K562 (cell line): ENCODE data around the gene CSKMT. TPM values are rescaled to one million over a fixed set of nuclear protein-coding genes. Genes with fewer than 3 reads are reported as not detected.

Source experiments
- ARID2 ChIP-seq: fragments of 450-650 bp; IDR thresholded peaks from 2 replicates; pipeline ENCODE4 v1.6.1; 2017; ENCODE audit warnings: antibody characterized with exemption, mild to moderate bottlenecking
- ARID4B ChIP-seq: sonication (generic); formaldehyde crosslinking; IDR thresholded peaks from 2 replicates; pipeline ENCODE4 v1.8.0; 2022; ENCODE audit warnings: mild to moderate bottlenecking, missing genetic modification reagents
- CHD1 ChIP-seq: fragments of 200-600 bp; sonication (generic); IDR thresholded peaks from one replicate; pipeline ENCODE4 v1.6.1; 2012; ENCODE audit warnings: mild to moderate bottlenecking, moderate library complexity, low read length, inconsistent platforms
- DLX4 ChIP-seq: fragments of 250-450 bp; sonication (Bioruptor Pico); IDR thresholded peaks from 2 replicates; pipeline ENCODE4 v1.6.1; 2021; ENCODE audit warnings: mild to moderate bottlenecking
- ELF1 ChIP-seq: fragments of 200-800 bp; sonication (Bioruptor generic); IDR thresholded peaks from 2 replicates; pipeline ENCODE4 v1.6.1; 2016; ENCODE audit warnings: missing genetic modification characterization, missing compliant biosample characterization
- LEF1 ChIP-seq: fragments of 450-650 bp; IDR thresholded peaks from 2 replicates; pipeline ENCODE4 v1.6.1; 2016; ENCODE audit warnings: mild to moderate bottlenecking
- MAFK ChIP-seq: IDR thresholded peaks from 2 replicates; pipeline ENCODE4 v1.6.1; 2011; ENCODE audit warnings: low read length, improper control_type of control experiment
- MXI1 ChIP-seq: IDR thresholded peaks from 2 replicates; pipeline ENCODE4 v1.6.1; 2011; ENCODE audit warnings: low read depth, mild to moderate bottlenecking, improper control_type of control experiment, low read length
- RNF2 ChIP-seq: sonication (generic); IDR thresholded peaks from 2 replicates; pipeline ENCODE4 v1.6.1; 2016
- SMARCC2 ChIP-seq: fragments of 450-650 bp; IDR thresholded peaks from 2 replicates; pipeline ENCODE4 v1.6.1; 2017; ENCODE audit warnings: antibody characterized with exemption, moderate library complexity, mild to moderate bottlenecking, low read depth
- XRCC3 ChIP-seq: fragments of 450-650 bp; IDR thresholded peaks from 2 replicates; pipeline ENCODE4 v1.6.1; 2017; ENCODE audit warnings: mild to moderate bottlenecking, moderate library complexity
- ZBTB26 ChIP-seq: fragments of 450-650 bp; formaldehyde crosslinking; IDR thresholded peaks from 2 replicates; pipeline ENCODE4 v1.4.0; 2022; ENCODE audit warnings: missing genetic modification characterization
- ZNF174 ChIP-seq: fragments of 250-450 bp; sonication (Bioruptor Pico); IDR thresholded peaks from 2 replicates; pipeline ENCODE4 v1.4.0; 2020; ENCODE audit warnings: mild to moderate bottlenecking
- ZNF766 ChIP-seq: fragments of 200-800 bp; sonication (Bioruptor generic); conservative IDR thresholded peaks from 2 replicates; pipeline ENCODE4 v1.6.1; 2016; ENCODE audit warnings: missing genetic modification characterization, missing compliant biosample characterization
- polyA plus RNA-seq, 8 experiments: library from polyadenylated mRNA; depleted of rRNA in 4 of 8; stranded (reverse) in 5 of 8; unstranded in 3 of 8; fragments of >200 nt; fragmentation: Nextera tagmentation in 2 of 8; fragmentation: Illumina TruSeq in 1 of 8; extraction: Ambion mirVana in 2 of 8; extraction: Trizol in 1 of 8; gene quantifications; 2 replicates each; pipeline versions ENCODE4 v1.2.1 to v1.2.3, GENCODE V29; 2011 to 2014; ENCODE audit warnings: inconsistent platforms in 1 of 8, missing spikeins in 1 of 8
- total RNA-seq, 7 experiments: library from RNA; depleted of rRNA in 6 of 7; stranded (reverse); fragments of >200 nt in 6 of 7; fragmentation: Illumina TruSeq in 2 of 7; extraction: Trizol in 2 of 7; gene quantifications; 2 replicates each; pipeline versions ENCODE4 v1.2.1 to v1.2.3, GENCODE V29; 2011 to 2021; ENCODE audit warnings: low replicate concordance in 1 of 7
- TF ChIP-seq, protein P1 (sequence below), 2 experiments: fragments of 200-800 bp in 1 of 2; sonication (Bioruptor generic) in 1 of 2; sonication (generic) in 1 of 2; formaldehyde crosslinking in 1 of 2; IDR thresholded peaks in 1 of 2; conservative IDR thresholded peaks in 1 of 2; 2 replicates each; pipeline versions ENCODE4 v1.5.0 to v1.6.1; 2016 to 2020; ENCODE audit warnings: missing compliant biosample characterization in 1 of 2, missing genetic modification characterization in 1 of 2, missing genetic modification reagents in 1 of 2
- TF ChIP-seq, protein P2 (sequence below): fragments of 250-450 bp; sonication (Bioruptor Pico); IDR thresholded peaks from 2 replicates; pipeline ENCODE4 v1.9.0; 2021; ENCODE audit warnings: mild to moderate bottlenecking
- TF ChIP-seq, protein P3 (sequence below): fragments of 450-650 bp; IDR thresholded peaks from 2 replicates; pipeline ENCODE4 v1.6.1; 2017; ENCODE audit warnings: mild to moderate bottlenecking, moderate library complexity

Gene CSKMT
- total and polyA plus RNA-seq, 9 of the 15 experiments (the other 6 are each of a cell fraction or from before 2014, with no cell fraction given), result 10.3 to 108 (median 27.2) TPM

DNA sequence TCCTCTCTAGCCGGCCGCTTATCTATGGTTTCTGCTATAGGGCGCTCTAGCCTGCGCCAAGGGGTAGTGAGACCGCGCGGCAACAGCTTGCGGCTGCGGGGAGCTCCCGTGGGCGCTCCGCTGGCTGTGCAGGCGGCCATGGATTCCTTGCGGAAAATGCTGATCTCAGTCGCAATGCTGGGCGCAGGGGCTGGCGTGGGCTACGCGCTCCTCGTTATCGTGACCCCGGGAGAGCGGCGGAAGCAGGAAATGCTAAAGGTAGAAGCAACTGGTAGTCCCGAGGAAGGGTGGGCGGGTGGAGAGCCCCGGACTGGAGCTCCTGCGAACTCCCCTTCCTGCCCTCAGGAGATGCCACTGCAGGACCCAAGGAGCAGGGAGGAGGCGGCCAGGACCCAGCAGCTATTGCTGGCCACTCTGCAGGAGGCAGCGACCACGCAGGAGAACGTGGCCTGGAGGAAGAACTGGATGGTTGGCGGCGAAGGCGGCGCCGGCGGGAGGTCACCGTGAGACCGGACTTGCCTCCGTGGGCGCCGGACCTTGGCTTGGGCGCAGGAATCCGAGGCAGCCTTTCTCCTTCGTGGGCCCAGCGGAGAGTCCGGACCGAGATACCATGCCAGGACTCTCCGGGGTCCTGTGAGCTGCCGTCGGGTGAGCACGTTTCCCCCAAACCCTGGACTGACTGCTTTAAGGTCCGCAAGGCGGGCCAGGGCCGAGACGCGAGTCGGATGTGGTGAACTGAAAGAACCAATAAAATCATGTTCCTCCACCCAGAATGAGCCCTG lies 6.7 kb downstream of the CSKMT start, which contains the start of the genes LBHD1 and UQCC3 (continued):
- TF ChIP-seq DLX4, result no peak
- TF ChIP-seq, protein P1, sequence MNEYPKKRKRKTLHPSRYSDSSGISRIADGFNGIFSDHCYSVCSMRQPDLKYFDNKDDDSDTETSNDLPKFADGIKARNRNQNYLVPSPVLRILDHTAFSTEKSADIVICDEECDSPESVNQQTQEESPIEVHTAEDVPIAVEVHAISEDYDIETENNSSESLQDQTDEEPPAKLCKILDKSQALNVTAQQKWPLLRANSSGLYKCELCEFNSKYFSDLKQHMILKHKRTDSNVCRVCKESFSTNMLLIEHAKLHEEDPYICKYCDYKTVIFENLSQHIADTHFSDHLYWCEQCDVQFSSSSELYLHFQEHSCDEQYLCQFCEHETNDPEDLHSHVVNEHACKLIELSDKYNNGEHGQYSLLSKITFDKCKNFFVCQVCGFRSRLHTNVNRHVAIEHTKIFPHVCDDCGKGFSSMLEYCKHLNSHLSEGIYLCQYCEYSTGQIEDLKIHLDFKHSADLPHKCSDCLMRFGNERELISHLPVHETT (CRISPR knock-in tag; conservative IDR thresholded peaks at IDR 0.05 in 1 of 2, IDR thresholded peaks at IDR 0.05 in 1 of 2), result 0 out of 4 replicates have a peak, but pooled peaks of 1 of the 2 experiments have one; percentile 62
- peak; percentile 92 for TF ChIP-seq CHD1
- TF ChIP-seq MAFK, result no peak
- TF ChIP-seq RNF2, result 0 out of 2 replicates have a peak, but pooled peaks have one; percentile 45
- TF ChIP-seq ELF1 (tag), result peak; percentile 88
- TF ChIP-seq ARID4B (CRISPR knock-in tag), result peak; percentile 92
- TF ChIP-seq, protein P2, sequence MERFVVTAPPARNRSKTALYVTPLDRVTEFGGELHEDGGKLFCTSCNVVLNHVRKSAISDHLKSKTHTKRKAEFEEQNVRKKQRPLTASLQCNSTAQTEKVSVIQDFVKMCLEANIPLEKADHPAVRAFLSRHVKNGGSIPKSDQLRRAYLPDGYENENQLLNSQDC, result 0 out of 2 replicates have a peak, but pooled peaks have one; percentile 13
- no peak for TF ChIP-seq SMARCC2
- TF ChIP-seq XRCC3, result no peak
- TF ChIP-seq ZNF174 (CRISPR knock-in tag), result no peak
- 0 out of 2 replicates have a peak, but pooled peaks have one; percentile 3 for TF ChIP-seq ZBTB26 (CRISPR knock-in tag)
- no peak; the same call in 1 of the 2 replicates for TF ChIP-seq ZNF766
- TF ChIP-seq, protein P3, sequence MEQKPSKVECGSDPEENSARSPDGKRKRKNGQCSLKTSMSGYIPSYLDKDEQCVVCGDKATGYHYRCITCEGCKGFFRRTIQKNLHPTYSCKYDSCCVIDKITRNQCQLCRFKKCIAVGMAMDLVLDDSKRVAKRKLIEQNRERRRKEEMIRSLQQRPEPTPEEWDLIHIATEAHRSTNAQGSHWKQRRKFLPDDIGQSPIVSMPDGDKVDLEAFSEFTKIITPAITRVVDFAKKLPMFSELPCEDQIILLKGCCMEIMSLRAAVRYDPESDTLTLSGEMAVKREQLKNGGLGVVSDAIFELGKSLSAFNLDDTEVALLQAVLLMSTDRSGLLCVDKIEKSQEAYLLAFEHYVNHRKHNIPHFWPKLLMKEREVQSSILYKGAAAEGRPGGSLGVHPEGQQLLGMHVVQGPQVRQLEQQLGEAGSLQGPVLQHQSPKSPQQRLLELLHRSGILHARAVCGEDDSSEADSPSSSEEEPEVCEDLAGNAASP, result no peak
- 0 out of 2 replicates have a peak, but pooled peaks have one; percentile 21 for TF ChIP-seq MXI1
- TF ChIP-seq LEF1, result peak; percentile 36; the same call in 1 of the 2 replicates
- no peak for TF ChIP-seq ARID2
